K562 (cell line): ENCODE measurements around the gene KIF24. TPM values are rescaled to one million over a fixed set of nuclear protein-coding genes. Genes with fewer than 3 reads are reported as not detected.
A peak's percentile ranks its signal among the peaks of the same experiment; 100 is the strongest.

Experiments
- ARID1B ChIP-seq: fragments of 450-650 bp; IDR thresholded peaks from 2 replicates; pipeline ENCODE4 v1.6.1; 2016; ENCODE audit warnings: antibody characterized with exemption, mild to moderate bottlenecking, inconsistent platforms
- ATF7 ChIP-seq: fragments of 450-650 bp; IDR thresholded peaks from 2 replicates; pipeline ENCODE4 v1.7.1; 2014; ENCODE audit warnings: mild to moderate bottlenecking, moderate library complexity
- CTBP1 ChIP-seq: fragments of 450-650 bp; IDR thresholded peaks from 2 replicates; pipeline ENCODE4 v1.6.1; 2016; ENCODE audit warnings: borderline replicate concordance
- E2F3 ChIP-seq: fragments of 250-450 bp; sonication (Bioruptor Pico); IDR thresholded peaks from 2 replicates; pipeline ENCODE4 v1.4.0; 2020; ENCODE audit warnings: mild to moderate bottlenecking
- ERF ChIP-seq: fragments of 450-650 bp; formaldehyde crosslinking; IDR thresholded peaks from 2 replicates; pipeline ENCODE4 v1.4.0; 2020; ENCODE audit warnings: mild to moderate bottlenecking, mixed read lengths
- GATA2 ChIP-seq: sonication (generic); formaldehyde crosslinking; IDR thresholded peaks from 2 replicates; pipeline ENCODE4 v1.4.0; 2020; ENCODE audit warnings: mild to moderate bottlenecking, missing genetic modification reagents
- MXI1 ChIP-seq: IDR thresholded peaks from 2 replicates; pipeline ENCODE4 v1.6.1; 2011; ENCODE audit warnings: low read depth, mild to moderate bottlenecking, improper control_type of control experiment, low read length
- RFX5 ChIP-seq: IDR thresholded peaks from 2 replicates; pipeline ENCODE4 v1.6.1; 2011; ENCODE audit warnings: low read depth, mild to moderate bottlenecking, improper control_type of control experiment, low read length
- RREB1 ChIP-seq: fragments of 250-450 bp; sonication (Bioruptor Pico); IDR thresholded peaks from 2 replicates; pipeline ENCODE4 v1.4.0; 2020
- SRF ChIP-seq, 2 experiments: fragments of 250-450, 450-650 bp in 1 of 2; sonication (Bioruptor Pico) in 1 of 2; sonication (generic) in 1 of 2; formaldehyde crosslinking; IDR thresholded peaks; 2 replicates each; pipeline versions ENCODE4 v1.5.0 to v1.5.1; 2020 to 2022; ENCODE audit warnings: mild to moderate bottlenecking in 1 of 2, missing genetic modification reagents in 1 of 2
- TAF7 ChIP-seq: fragments of 450-650 bp; IDR thresholded peaks from 2 replicates; pipeline ENCODE4 v1.6.1; 2016; ENCODE audit warnings: missing genetic modification characterization, missing compliant biosample characterization
- ZNF146 ChIP-seq: IDR thresholded peaks from one replicate; pipeline ENCODE4 v1.6.1; 2018; ENCODE audit warnings: missing compliant biosample characterization; ENCODE audit not compliant: unreplicated experiment
- ZNF551 ChIP-seq: fragments of 250-450 bp; sonication (Bioruptor Pico); IDR thresholded peaks from 2 replicates; pipeline ENCODE4 v1.5.0; 2021; ENCODE audit warnings: mild to moderate bottlenecking, moderate library complexity
- ZNF57 ChIP-seq: fragments of 450-650 bp; formaldehyde crosslinking; IDR thresholded peaks from 2 replicates; pipeline ENCODE4 v1.4.0; 2020; ENCODE audit warnings: mild to moderate bottlenecking, moderate library complexity
- ZNF583 ChIP-seq: fragments of 250-450 bp; sonication (Bioruptor Pico); IDR thresholded peaks from 2 replicates; pipeline ENCODE4 v1.4.0; 2020
- polyA plus RNA-seq, 8 experiments: library from polyadenylated mRNA; depleted of rRNA in 4 of 8; stranded (reverse) in 5 of 8; unstranded in 3 of 8; fragments of >200 nt; fragmentation: Nextera tagmentation in 2 of 8; fragmentation: Illumina TruSeq in 1 of 8; extraction: Ambion mirVana in 2 of 8; extraction: Trizol in 1 of 8; gene quantifications; 2 replicates each; pipeline versions ENCODE4 v1.2.1 to v1.2.3, GENCODE V29; 2011 to 2014; ENCODE audit warnings: inconsistent platforms in 1 of 8, missing spikeins in 1 of 8
- total RNA-seq, 7 experiments: library from RNA; depleted of rRNA in 6 of 7; stranded (reverse); fragments of >200 nt in 6 of 7; fragmentation: Illumina TruSeq in 2 of 7; extraction: Trizol in 2 of 7; gene quantifications; 2 replicates each; pipeline versions ENCODE4 v1.2.1 to v1.2.3, GENCODE V29; 2011 to 2021; ENCODE audit warnings: low replicate concordance in 1 of 7
- TF ChIP-seq, protein P1 (sequence below): fragments of 250-450 bp; sonication (Bioruptor Pico); IDR thresholded peaks from 2 replicates; pipeline ENCODE4 v1.4.0; 2020; ENCODE audit warnings: mild to moderate bottlenecking
- TF ChIP-seq, protein P2 (sequence below): fragments of 450-650 bp; IDR thresholded peaks from 2 replicates; pipeline ENCODE4 v1.6.1; 2017; ENCODE audit warnings: antibody characterized with exemption, mild to moderate bottlenecking

Gene KIF24
- total and polyA plus RNA-seq, 9 of the 15 experiments (the other 6 are each of a cell fraction or from before 2014, with no cell fraction given), result 0.63 to 5.8 (median 4.4) TPM

GRCh38 chr9:34328987-34329832 is at the start of gene KIF24, which contains the start of gene NUDT2 (continued):
- no peak for TF ChIP-seq ZNF146 (CRISPR knock-in tag)
- TF ChIP-seq TAF7 (tag), result peak; percentile 43; the same call in 1 of the 2 replicates
- TF ChIP-seq, protein P1, sequence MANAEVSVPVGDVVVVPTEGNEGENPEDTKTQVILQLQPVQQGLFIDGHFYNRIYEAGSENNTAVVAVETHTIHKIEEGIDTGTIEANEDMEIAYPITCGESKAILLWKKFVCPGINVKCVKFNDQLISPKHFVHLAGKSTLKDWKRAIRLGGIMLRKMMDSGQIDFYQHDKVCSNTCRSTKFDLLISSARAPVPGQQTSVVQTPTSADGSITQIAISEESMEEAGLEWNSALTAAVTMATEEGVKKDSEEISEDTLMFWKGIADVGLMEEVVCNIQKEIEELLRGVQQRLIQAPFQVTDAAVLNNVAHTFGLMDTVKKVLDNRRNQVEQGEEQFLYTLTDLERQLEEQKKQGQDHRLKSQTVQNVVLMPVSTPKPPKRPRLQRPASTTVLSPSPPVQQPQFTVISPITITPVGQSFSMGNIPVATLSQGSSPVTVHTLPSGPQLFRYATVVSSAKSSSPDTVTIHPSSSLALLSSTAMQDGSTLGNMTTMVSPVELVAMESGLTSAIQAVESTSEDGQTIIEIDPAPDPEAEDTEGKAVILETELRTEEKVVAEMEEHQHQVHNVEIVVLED, result peak; percentile 67
- TF ChIP-seq E2F3 (CRISPR knock-in tag), result peak; percentile 68; the same call in 1 of the 2 replicates
- no peak for TF ChIP-seq ZNF551 (CRISPR knock-in tag)
- TF ChIP-seq MXI1, result 0 out of 2 replicates have a peak, but pooled peaks have one; percentile 31
- TF ChIP-seq, protein P2, sequence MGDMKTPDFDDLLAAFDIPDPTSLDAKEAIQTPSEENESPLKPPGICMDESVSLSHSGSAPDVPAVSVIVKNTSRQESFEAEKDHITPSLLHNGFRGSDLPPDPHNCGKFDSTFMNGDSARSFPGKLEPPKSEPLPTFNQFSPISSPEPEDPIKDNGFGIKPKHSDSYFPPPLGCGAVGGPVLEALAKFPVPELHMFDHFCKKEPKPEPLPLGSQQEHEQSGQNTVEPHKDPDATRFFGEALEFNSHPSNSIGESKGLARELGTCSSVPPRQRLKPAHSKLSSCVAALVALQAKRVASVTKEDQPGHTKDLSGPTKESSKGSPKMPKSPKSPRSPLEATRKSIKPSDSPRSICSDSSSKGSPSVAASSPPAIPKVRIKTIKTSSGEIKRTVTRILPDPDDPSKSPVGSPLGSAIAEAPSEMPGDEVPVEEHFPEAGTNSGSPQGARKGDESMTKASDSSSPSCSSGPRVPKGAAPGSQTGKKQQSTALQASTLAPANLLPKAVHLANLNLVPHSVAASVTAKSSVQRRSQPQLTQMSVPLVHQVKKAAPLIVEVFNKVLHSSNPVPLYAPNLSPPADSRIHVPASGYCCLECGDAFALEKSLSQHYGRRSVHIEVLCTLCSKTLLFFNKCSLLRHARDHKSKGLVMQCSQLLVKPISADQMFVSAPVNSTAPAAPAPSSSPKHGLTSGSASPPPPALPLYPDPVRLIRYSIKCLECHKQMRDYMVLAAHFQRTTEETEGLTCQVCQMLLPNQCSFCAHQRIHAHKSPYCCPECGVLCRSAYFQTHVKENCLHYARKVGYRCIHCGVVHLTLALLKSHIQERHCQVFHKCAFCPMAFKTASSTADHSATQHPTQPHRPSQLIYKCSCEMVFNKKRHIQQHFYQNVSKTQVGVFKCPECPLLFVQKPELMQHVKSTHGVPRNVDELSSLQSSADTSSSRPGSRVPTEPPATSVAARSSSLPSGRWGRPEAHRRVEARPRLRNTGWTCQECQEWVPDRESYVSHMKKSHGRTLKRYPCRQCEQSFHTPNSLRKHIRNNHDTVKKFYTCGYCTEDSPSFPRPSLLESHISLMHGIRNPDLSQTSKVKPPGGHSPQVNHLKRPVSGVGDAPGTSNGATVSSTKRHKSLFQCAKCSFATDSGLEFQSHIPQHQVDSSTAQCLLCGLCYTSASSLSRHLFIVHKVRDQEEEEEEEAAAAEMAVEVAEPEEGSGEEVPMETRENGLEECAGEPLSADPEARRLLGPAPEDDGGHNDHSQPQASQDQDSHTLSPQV, result no peak
- no peak for TF ChIP-seq GATA2 (CRISPR knock-in tag)
- no peak for TF ChIP-seq ARID1B
- TF ChIP-seq SRF (CRISPR knock-in tag; IDR thresholded peaks at IDR 0.05), result peak in 1 of 2 experiments; percentile 26; a peak in 1 of 4 replicates
- TF ChIP-seq RFX5, result no peak
- peak; percentile 59 for TF ChIP-seq ATF7
- TF ChIP-seq CTBP1, result no peak; the same call in 1 of the 2 replicates
- TF ChIP-seq ZNF583 (CRISPR knock-in tag), result no peak
- peak; percentile 66; the same call in 1 of the 2 replicates for TF ChIP-seq ERF (CRISPR knock-in tag)
- no peak for TF ChIP-seq ZNF57 (CRISPR knock-in tag)
- no peak for TF ChIP-seq RREB1 (CRISPR knock-in tag)
